Endodermal cell (in vitro differentiated cells): ENCODE data around the gene EIPR1. TPM values are rescaled to one million over a fixed set of nuclear protein-coding genes. Genes with fewer than 3 reads are reported as not detected.

Experiments used
- DNase-seq: peaks from one replicate; pipeline ENCODE4 v3.0.0-alpha.2; 2017
- H3K27ac ChIP-seq: 2 replicates; pipeline ENCODE4 v1.5.1; 2013; ENCODE audit warnings: mild to moderate bottlenecking, low read depth, low read length, moderate library complexity
- H3K27me3 ChIP-seq: 2 replicates; pipeline ENCODE4 v1.6.1; 2013; ENCODE audit warnings: mild to moderate bottlenecking, low read length, moderate library complexity; ENCODE audit not compliant: insufficient read depth, control insufficient read depth, poor library complexity, severe bottlenecking
- H3K36me3 ChIP-seq: 2 replicates; pipeline ENCODE4 v1.7.0; 2013; ENCODE audit warnings: mild to moderate bottlenecking, low read length, moderate library complexity; ENCODE audit not compliant: control insufficient read depth, insufficient read depth
- H3K4me1 ChIP-seq: one replicate; pipeline ENCODE4 v1.7.0; 2013; ENCODE audit warnings: low read length; ENCODE audit not compliant: control insufficient read depth, insufficient read depth
- H3K4me3 ChIP-seq: 2 replicates; pipeline ENCODE4 v1.5.1; 2013; ENCODE audit warnings: mild to moderate bottlenecking, low read length, moderate library complexity
- H3K9ac ChIP-seq: 2 replicates; pipeline ENCODE4 v1.6.1; 2013; ENCODE audit warnings: mild to moderate bottlenecking, low read length, moderate library complexity; ENCODE audit not compliant: poor library complexity, severe bottlenecking; ENCODE audit errors: extremely low read depth
- H3K9me3 ChIP-seq: 2 replicates; pipeline ENCODE4 v1.6.1; 2013; ENCODE audit warnings: mild to moderate bottlenecking, low read length, moderate library complexity; ENCODE audit not compliant: control insufficient read depth
- H3K27ac Mint-ChIP-seq: 2 replicates; pipeline ENCODE4 v1.8.0; 2020; ENCODE audit warnings: mixed read lengths
- H3K27me3 Mint-ChIP-seq: 2 replicates; pipeline ENCODE4 v1.8.0; 2021; ENCODE audit warnings: mild to moderate bottlenecking, mixed read lengths; ENCODE audit not compliant: insufficient read depth
- H3K36me3 Mint-ChIP-seq: 2 replicates; pipeline ENCODE4 v1.8.0; 2020; ENCODE audit warnings: low read depth, mixed read lengths
- H3K4me1 Mint-ChIP-seq: 2 replicates; pipeline ENCODE4 v1.8.0; 2020; ENCODE audit warnings: mixed read lengths
- H3K4me3 Mint-ChIP-seq: 2 replicates; pipeline ENCODE4 v1.8.0; 2020; ENCODE audit warnings: mild to moderate bottlenecking, moderate library complexity, mixed read lengths
- H3K9me3 Mint-ChIP-seq: 2 replicates; pipeline ENCODE4 v1.8.0; 2020; ENCODE audit warnings: mild to moderate bottlenecking, mixed read lengths
- CTCF ChIP-seq: fragments of 200-600 bp; sonication (generic); conservative IDR thresholded peaks from 2 replicates; pipeline ENCODE4 v1.5.0; 2021; ENCODE audit warnings: antibody characterized with exemption, mild to moderate bottlenecking
- WGBS, 2 experiments: methylation state at CpG; one replicate each; pipeline versions ENCODE4 v1.1.5 to v1.1.7; 2013; ENCODE audit warnings: missing lambda C conversion rate in 2 of 2, mixed read lengths in 1 of 2; ENCODE audit not compliant: insufficient coverage in 1 of 2, insufficient read length in 1 of 2; 5-methylcytosine and 5-hydroxymethylcytosine counted together
- total RNA-seq, 2 donors: library from RNA; stranded (reverse); fragmentation: NEBNext Ultra II Directional in 1 of 2; extraction: Animal tissue kit (Norgen Biotek cat#: 25700) in 1 of 2; gene quantifications; 2 replicates in 1 of 2; 3 replicates in 1 of 2; pipeline ENCODE4 v1.2.1, GENCODE V29; 2021

Gene EIPR1
- total RNA-seq, 2 donors from 2014 or later, result 30.1 to 36.8 TPM

DNA sequence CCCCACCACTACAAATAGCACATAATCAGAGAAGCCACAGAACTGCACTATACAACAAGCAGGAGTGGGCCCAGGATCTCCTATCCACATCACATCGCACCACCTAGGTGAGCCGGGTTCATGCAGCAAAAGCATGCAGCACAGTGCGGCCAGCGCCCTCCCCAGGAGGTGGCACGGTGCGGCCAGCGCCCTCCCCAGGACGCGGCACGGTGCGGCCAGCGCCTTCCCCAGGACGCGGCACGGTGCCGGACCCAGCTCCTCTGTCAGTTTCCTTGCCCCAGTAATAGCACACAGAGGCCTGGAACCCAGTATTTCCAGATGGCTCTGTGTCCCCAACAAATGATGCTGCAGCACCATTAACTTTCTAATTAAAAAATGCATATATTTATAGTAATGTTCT is 114.1 kb downstream of the EIPR1 start:
- H3K4me3 Mint-ChIP-seq, result no peak overlapping the region
- H3K27me3 ChIP-seq, result no peaks in the 10 kb centered on the region
- H3K9me3 Mint-ChIP-seq, result no peaks in the 10 kb centered on the region

GRCh38 chr2:3262437-3263388 is 114.9 kb downstream of the EIPR1 start:
- H3K27me3 Mint-ChIP-seq, result no peaks in the 10 kb centered on the region
- Histone ChIP-seq H3K9ac (no peak overlapping the region), H3K4me3 (no peak overlapping the region), H3K9me3 (no peaks in the 10 kb centered on the region), H3K27me3 (no peaks in the 10 kb centered on the region), H3K36me3 (peaks cover 4% of the 10 kb centered on the region), H3K27ac (no peak overlapping the region), H3K4me1 (peaks cover 18% of the 10 kb centered on the region)
- H3K4me1 Mint-ChIP-seq, result peaks cover 18% of the 10 kb centered on the region
- no peak for TF ChIP-seq CTCF
- no peaks in the 10 kb centered on the region for H3K9me3 Mint-ChIP-seq
- WGBS, 2 experiments, result 93 to 98% methylated on average over 14 to 18 of the region's 18 CpGs
- H3K4me3 Mint-ChIP-seq, result no peak overlapping the region
- DNase-seq, result no peak
- peaks cover 2% of the 10 kb centered on the region for H3K36me3 Mint-ChIP-seq
- no peak overlapping the region for H3K27ac Mint-ChIP-seq

More for the DNA sequence above, 114.1 kb downstream of the EIPR1 start:
- no peak overlapping the region for H3K27ac ChIP-seq
- no peak for DNase-seq
- no peak overlapping the region for H3K4me3 ChIP-seq
- Mint-ChIP-seq H3K27ac (no peak overlapping the region), H3K27me3 (no peaks in the 10 kb centered on the region), H3K4me1 (peaks cover 18% of the 10 kb centered on the region), H3K36me3 (peaks cover 2% of the 10 kb centered on the region)
- no peaks in the 10 kb centered on the region for H3K9me3 ChIP-seq
- 94 to 100% methylated on average over 5 to 16 of the region's 16 CpGs for WGBS, 2 experiments
- no peak for TF ChIP-seq CTCF
- no peak overlapping the region for H3K9ac ChIP-seq
- no peaks in the 10 kb centered on the region for H3K36me3 ChIP-seq
- peaks cover 18% of the 10 kb centered on the region for H3K4me1 ChIP-seq

- no peak for TF ChIP-seq CTCF
- Histone ChIP-seq H3K9ac (no peak overlapping the region), H3K27me3 (no peaks in the 10 kb centered on the region), H3K4me3 (no peak overlapping the region), H3K9me3 (no peaks in the 10 kb centered on the region), H3K36me3 (peaks cover 7% of the 10 kb centered on the region), H3K27ac (no peak overlapping the region), H3K4me1 (peaks cover 8% of the 10 kb centered on the region)
- H3K4me3 Mint-ChIP-seq, result no peak overlapping the region
- peaks cover 2% of the 10 kb centered on the region for H3K36me3 Mint-ChIP-seq
- H3K27ac Mint-ChIP-seq, result no peak overlapping the region
- DNase-seq, result no peak
- 94 to 100% methylated on average over 7 to 8 of the region's 8 CpGs for WGBS, 2 experiments
- H3K27me3 Mint-ChIP-seq, result no peaks in the 10 kb centered on the region
- no peaks in the 10 kb centered on the region for H3K9me3 Mint-ChIP-seq
- peaks cover 16% of the 10 kb centered on the region for H3K4me1 Mint-ChIP-seq
These were observed 116.1 kb downstream of the EIPR1 start for GRCh38 chr2:3261511-3261910.
